Measurements from ENCODE around the gene SLC22A17.
A peak's percentile ranks its signal among the peaks of the same experiment; 100 is the strongest.

SLC22A17 gene

GRCh38 chr14:23345987-23346692 lies 6.5 kb downstream of the SLC22A17 start:
- no peak for DNase-seq
- no peak overlapping the region for H3K4me3 ChIP-seq (ENCODE audit: low read depth, low read length)
- no peaks in the 10 kb centered on the region for H3K36me3 ChIP-seq (replicated peaks)
- TF ChIP-seq CTCF (IDR thresholded peaks at IDR 0.05; ENCODE audit: low read depth, low read length, missing control alignments), result no peak
- in situ Hi-C loops (cut with HindIII; ENCODE audit: low pct_ligation_motif_present, low sequenced_read_pairs), result no loop called here
- H3K27me3 ChIP-seq (replicated peaks), result no peaks in the 10 kb centered on the region
- H3K27ac ChIP-seq, result no peak overlapping the region

- in situ Hi-C loops (cut with HindIII; ENCODE audit: low pct_ligation_motif_present, low sequenced_read_pairs), result no loop called here
- TF ChIP-seq CTCF (IDR thresholded peaks at IDR 0.05; ENCODE audit: low read depth, low read length, missing control alignments), result peak; percentile 26
- Histone ChIP-seq H3K36me3 (replicated peaks) (no peaks in the 10 kb centered on the region), H3K27ac (no peak overlapping the region), H3K27me3 (replicated peaks) (no peaks in the 10 kb centered on the region), H3K4me3 (ENCODE audit: low read depth, low read length) (no peak overlapping the region)
- no peak for DNase-seq
Measured at GRCh38 chr14:23344481-23344880, 8.2 kb downstream of the SLC22A17 start.

DNA sequence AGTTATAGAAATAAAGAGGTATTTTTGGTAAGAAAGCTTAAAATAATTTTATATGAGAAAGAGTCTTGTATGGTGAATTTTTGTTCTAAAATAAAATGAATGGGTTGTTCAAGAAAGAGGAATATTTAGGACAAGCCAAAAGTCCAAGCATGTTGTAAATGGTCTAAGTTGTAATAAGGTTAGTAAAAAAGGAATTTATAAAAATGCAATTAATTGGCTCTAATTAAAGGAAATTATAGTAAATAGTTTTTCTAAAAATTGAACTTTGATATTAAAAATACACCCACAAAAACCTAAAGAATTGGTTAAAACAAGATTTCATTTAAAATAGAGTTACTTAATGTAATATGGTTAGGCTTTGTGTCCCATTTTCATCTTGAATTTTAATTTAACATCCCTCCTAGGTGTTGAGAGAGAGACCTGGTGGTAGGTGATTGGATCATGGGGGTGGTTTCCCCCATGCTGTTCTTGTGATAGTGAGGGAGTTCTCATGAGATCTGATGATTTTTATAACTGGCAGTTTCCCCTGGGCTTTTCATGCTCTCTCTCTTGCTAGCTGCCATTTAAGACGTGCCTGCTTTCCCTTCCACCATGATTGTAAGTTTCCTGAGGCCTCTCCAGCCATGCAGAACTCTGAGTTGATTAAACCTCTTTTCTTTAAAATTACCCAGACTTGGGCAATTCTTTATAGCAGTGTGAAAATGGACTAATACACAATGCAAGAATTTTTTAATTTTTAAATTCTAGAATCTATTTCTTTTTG lies 13.0 kb downstream of the SLC22A17 start:
- no peak overlapping the region for H3K4me3 ChIP-seq (ENCODE audit: low read depth, low read length)
- no peaks in the 10 kb centered on the region for H3K36me3 ChIP-seq (replicated peaks)
- no peak overlapping the region for H3K27ac ChIP-seq
- H3K27me3 ChIP-seq (replicated peaks), result no peaks in the 10 kb centered on the region
- DNase-seq, result no peak
- in situ Hi-C loops (cut with HindIII; ENCODE audit: low pct_ligation_motif_present, low sequenced_read_pairs), result no loop called here
- TF ChIP-seq CTCF (IDR thresholded peaks at IDR 0.05; ENCODE audit: low read depth, low read length, missing control alignments), result no peak

DNA sequence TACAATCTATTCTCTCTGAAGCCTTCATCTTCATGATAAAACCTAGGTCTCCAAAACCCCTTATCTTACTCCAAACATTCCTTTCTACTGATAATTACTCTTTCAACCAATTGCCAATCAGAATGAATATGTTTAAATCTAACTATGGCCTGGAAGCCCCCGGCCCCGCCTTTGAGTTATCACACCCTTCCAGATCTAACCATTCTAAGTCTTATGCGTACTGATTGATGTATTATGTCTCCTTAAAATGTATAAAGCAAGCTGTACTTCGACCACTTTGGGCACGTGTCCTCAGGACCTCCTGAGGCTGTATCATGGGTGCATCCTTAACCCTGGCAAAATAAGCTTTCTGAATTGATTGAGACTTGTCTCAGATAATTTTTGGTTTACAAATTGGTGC lies 17.1 kb downstream of the SLC22A17 start:
- TF ChIP-seq CTCF (IDR thresholded peaks at IDR 0.05; ENCODE audit: low read depth, low read length, missing control alignments), result no peak
- DNase-seq, result no peak
- Histone ChIP-seq H3K27me3 (replicated peaks) (no peaks in the 10 kb centered on the region), H3K4me3 (ENCODE audit: low read depth, low read length) (no peak overlapping the region), H3K27ac (no peak overlapping the region), H3K36me3 (replicated peaks) (no peaks in the 10 kb centered on the region)
- in situ Hi-C loops (cut with HindIII; ENCODE audit: low pct_ligation_motif_present, low sequenced_read_pairs), result no loop called here

DNA sequence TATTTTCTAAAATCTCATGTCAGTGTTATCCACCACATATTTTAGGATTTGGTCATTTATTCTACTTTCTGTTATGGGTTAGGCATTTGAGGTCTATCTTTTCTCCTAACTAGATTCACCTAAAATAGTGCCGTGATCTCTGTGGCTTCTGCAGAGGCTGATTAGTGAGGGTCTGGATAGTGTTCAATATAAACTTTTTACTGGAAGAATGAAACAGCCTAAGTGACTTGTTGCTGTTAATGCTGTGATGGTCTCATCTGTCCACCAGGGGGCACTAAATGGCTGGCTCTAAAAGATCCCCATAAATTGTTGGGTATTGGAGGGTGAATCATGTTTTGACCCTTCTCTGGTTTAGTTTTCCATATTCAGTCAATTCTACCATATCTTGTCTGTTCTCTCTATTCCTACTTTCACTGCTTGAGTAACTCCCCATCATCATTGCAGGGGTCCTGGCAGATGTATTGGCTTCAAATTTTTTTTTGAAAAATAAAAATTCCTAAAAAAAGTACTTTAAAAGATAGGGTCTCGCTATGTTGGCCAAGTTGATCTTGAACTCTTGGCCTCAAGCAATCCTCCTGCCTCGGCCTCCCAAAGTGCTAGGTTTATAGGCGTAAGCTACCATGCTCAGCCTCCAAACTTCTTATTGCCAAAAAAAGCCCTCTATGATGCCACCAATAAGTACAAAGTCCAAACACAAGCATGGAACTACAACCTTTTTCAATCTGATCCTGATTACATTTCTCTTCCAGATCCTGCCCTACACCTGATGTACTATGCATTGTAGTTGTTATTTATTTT lies 24.5 kb downstream of the SLC22A17 start:
- in situ Hi-C loops (cut with HindIII; ENCODE audit: low pct_ligation_motif_present, low sequenced_read_pairs), result no loop called here
- peak; percentile 86 for TF ChIP-seq CTCF (IDR thresholded peaks at IDR 0.05; ENCODE audit: low read depth, low read length, missing control alignments)
- H3K4me3 ChIP-seq (ENCODE audit: low read depth, low read length), result no peak overlapping the region
- no peak overlapping the region for H3K27ac ChIP-seq
- H3K36me3 ChIP-seq (replicated peaks), result peaks cover 24% of the 10 kb centered on the region
- peak; percentile 69 for DNase-seq
- H3K27me3 ChIP-seq (replicated peaks), result no peaks in the 10 kb centered on the region

All from brain microvascular endothelial cell (primary cell).